HG03103 (cell line): ENCODE measurements around the gene CDK2AP2.
"Not testable (repeated sequence)": the region's sequence is repeated elsewhere in the genome, so short reads cannot be mapped to it uniquely, and the experiment has no call there.

ENCODE experiments used
- ATAC-seq: cut with Tn5 transposase; IDR thresholded peaks from one replicate; pipeline ENCODE4 v1.9.1; 2021; ENCODE audit warnings: low read depth; ENCODE audit not compliant: unreplicated experiment

The CDK2AP2 gene

DNA sequence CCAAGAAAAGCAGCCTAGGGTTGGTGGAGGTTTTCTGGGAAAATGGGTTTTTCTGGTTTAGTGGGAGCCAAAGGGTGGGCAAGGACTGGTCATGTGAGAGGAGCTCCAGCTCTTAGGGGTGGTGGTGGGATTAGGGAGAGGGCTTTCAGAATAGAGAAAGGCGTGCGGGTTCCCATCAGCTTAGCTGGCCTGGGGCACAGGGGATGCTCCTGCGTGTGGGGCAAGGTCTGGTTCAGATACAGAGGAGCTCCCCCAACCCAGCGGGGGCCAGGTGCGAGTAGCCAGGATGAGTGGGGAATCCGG lies 39.6 kb downstream of the CDK2AP2 start:
- ATAC-seq, result no peak

DNA sequence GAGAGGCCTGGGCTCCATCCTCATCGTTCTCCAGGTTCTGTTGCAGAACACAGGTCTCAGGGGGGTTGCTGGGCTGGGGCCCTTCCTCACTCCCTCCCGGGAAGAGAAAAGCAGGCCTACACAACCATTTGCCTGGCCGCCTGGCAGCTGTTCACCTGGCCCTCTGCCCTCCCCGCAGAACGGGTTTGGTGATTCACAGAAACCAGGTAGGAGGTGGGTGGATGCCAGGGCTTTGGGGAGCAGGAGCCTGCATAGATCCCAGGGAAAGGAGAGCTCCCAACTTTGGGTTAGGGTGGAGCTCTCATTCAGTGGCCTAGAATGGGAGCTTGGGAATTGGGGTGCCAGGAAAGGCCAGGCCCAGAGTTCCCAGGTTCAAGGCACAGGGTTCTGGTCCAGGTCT lies 39.9 kb downstream of the CDK2AP2 start:
- ATAC-seq, result no peak

DNA sequence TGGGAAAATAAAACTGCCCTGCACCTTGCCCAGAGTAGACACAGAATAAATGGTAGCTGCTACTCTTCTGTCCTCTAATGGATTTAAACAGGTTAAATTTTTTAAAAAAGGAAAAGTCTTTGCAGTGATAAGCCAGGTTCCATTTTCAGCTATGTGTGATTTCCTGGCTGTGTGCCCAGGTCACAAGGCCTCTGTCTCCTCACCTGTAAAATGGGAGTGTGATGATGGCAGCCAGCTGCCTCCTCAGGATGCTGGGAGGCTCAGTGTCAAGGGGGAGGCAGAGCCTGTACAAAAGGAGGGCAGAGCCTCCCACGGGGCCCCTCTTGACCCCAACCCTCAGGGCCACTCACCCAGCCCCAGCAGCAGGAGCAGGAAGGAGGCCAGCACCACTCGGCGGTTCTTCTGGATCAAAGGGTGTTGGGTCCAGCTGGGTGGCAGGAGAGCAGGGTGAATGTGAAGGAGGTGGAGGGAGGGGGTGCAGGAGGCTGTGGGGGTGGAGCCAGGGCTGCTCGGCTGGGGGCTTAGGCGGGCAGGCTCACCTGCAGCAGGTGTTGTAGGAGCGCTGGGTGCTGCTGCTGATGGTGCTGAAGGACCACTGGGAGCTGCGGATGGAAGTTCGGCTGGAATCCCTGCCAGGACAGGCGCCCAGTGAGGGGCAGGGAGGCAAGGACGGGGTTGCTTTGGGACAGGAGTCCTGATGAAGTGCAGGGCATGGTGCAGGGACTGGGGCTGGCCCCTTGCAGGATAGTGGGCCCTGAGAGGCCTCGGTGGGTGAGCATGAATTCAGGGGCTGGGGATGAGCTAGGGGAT lies 40.8 kb downstream of the CDK2AP2 start:
- no peak for ATAC-seq

DNA sequence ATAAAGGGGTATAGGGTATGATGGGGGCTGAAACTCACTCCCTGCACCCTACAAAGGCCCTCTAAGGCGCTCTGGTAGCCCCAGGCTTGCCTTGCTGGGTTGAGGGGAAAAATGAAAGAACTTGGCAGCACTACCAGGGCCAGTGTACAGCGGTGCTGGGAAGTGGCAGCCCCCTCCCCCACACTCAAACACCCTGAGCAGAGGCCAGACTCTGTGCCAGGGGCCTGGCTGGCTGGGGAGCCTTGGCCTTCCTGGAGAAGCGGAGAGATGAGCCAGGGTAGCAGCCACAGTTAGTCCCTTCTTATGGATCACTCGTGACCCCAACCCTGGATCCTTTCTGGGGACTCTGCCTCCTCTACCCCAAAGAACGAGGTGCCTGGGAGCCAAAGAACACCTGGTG lies 41.6 kb downstream of the CDK2AP2 start:
- no peak for ATAC-seq

DNA sequence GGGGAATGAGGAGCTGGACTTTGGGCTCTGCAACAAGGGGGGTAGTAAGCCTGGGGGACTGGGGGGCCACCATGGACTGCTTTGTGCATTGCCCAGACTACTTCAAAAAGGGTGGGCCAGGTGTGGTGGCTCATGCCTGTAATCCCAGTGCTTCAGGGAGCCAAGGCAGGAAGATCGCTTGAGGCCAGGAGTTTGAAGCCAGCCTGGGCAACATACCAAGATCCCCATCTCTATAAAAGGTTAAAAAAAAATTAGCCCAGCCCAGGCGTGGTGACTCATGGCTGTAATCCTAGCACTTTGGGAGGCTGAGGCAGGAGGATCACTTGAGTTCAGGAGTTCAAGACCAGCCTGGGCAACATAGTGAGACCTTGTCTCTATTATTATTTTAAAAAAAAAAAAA lies 42.4 kb downstream of the CDK2AP2 start:
- ATAC-seq, result not testable (repeated sequence)

DNA sequence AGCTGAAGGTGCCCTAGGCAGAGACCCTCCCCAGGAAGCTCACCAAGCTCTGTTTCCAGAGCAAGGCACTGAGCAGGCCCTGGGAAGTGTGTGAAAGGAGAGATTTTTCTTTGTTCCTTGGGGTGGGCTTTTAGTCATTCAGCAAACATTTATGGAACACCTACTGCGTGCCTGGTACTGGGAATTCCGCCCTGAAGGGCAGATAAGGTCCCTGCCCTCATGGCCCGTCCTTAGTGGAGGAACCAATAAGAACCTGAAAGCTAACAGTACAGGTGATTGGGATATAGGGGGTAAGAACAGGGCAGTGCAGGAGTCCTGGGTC lies 42.8 kb downstream of the CDK2AP2 start:
- no peak for ATAC-seq

DNA sequence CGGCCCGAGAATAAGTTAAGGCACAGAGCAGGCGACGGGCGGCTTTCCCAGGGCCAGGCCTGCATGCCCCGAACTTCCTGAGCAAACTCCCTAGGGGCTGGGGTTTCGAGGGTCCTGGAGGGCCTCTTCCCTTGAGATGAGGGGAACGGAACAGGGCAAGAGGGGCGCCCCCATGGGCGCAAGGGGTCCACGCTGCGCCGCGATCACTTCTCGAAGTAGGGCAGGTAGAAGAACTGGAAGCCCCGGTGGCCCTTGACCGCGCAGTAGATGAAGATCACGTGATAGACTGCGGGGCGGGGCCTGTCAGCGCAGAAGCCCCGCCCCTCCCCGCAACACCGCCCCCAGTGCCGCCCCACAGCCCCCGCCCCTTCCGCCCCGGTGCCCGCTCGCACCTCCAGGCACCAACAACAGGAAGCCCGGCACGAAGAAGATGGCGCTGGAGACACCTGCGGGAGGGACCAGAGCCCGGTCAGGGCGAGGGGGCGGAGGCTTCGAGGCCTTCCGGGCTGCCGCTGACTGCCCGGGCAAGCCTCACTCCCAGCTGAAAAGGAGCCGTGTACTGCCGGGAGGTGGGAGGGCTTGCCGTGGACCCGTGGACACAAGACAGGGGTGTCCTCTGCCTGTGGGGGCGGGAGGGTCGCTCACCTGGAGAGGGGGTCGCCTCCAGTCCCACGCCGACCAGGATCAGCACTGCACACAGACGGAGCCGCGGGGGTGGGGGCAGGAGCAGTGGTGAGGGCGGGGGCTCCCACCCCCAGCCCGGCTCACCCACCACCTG lies 43.4 kb downstream of the CDK2AP2 start:
- ATAC-seq, result peak; percentile 51

DNA sequence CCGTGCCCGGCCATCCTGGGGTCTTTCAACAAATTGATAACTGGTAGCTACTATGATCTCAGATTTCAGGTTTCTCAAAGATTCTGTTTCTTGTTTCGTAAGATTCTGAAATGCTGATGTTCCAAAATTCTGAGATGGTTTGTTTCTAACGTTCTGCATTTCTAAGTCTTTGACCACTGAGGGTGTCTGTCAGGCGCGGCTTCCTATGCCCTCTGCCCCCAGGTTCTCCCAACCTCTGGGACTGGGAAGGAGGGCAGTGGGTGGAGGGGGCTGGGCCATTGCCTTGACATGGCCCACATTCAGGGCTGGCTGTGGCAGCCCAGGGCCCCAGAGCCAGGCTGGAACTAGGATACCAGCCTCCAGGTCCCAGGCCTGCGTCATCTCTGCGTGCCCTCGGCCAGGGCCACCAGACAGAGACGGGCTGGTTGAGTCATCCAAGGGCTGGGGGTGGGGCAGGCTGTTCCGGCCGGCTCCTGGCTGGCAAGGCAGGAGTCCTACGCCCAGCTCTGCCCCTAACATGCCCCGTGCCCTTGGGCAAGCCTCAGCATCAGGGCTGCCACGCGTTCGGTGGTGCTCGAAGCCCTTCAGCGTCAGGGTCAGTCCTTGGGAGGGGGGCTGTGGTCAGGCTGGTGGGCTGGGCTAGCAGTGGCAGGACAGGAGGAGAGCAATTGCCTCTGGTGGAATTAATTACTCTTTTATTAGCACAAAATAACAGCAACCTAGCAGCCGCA lies 44.1 kb downstream of the CDK2AP2 start:
- no peak for ATAC-seq

DNA sequence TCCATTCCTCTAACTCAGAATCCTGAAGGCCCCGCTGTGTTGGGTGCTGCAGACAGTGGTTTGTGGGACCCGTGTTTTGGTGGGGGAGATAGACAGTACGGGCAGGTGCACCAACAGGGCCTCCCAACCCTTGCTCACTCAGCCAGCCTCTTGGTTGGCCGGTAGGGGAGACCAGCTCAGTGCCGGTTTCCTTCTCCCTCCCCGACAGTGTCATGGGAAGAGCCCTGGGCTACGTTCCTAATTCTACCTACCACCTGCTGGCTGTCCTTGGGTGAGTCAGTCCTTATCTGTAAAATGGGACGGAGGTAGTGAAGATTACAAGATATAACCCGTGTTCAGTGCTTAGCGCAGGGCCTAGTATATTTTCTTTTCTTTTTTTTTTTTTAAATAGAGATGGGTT lies 44.8 kb downstream of the CDK2AP2 start:
- no peak for ATAC-seq

DNA sequence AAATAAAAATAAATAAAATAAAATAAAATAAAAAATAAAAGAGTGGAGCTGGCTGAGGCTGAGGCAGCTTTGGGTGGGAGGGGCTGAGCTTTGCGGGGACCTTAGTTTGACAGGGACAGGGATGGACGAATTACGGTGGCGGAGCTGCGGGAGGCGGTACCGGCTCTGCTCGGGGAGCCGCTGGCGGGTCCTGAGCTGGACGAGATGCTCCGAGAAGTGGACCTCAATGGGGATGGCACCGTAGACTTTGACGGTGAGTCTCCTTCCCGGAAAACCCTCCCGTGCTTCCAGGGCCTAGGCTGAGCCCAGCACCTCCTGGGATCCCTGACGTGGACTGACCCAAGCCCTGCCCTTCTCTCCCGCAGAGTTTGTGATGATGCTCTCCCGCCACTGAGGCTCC lies 49.7 kb downstream of the CDK2AP2 start:
- no peak for ATAC-seq

DNA sequence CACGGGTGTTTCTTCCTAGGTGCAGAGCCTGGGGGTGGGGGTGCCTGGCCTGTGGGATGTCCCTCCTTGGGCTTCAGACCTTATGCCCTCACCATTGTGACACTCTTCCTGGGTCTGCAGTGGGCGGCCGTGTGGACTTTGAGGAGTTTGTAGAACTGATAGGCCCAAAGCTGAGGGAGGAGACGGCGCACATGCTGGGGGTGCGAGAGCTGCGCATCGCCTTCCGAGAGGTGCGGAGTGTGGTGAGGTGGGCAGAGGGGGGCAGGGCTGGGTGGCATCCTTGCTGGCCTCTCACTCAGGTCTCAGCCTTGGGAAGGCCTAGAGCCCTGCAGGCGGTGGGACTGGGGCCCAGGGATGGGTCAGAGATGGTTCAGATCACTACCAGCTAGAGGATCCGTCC lies 50.5 kb downstream of the CDK2AP2 start:
- no peak for ATAC-seq
